OCI-LY3 (cell line): ENCODE data around the gene NPRL2.

Source experiments
- EZH2phosphoT487 ChIP-seq: fragments of 200-600 bp; shearing (Covaris generic); IDR thresholded peaks from 2 replicates; pipeline ENCODE4 v1.6.1; 2018; ENCODE audit warnings: antibody characterized with exemption, mixed run types, low read depth
- TF ChIP-seq, protein P1 (sequence below): fragments of 200-600, 300-600 bp; sonication (generic); IDR thresholded peaks from 2 replicates; pipeline ENCODE4 v1.5.1; 2014; ENCODE audit warnings: antibody characterized with exemption, low read length, low read depth

DNA sequence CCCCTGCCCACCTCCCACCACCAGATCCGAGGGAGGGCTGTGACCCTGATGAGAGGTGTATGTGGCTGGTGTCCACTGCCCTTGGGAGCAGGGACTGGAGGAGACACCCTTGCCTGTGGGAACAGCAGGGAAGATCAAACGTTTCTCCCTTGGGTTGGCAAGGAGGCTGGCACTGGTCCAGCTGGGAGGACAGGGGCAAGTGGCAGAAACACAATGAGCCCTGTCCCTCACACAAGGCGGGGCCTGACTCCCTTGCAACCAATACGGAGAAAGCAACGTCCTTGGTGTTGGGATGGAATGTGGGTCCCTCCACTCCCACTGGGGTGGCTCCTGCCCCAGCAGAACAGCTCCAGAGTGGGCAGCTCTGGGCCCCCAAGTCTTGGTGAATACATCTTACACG, 33.3 kb downstream of the NPRL2 start:
- TF ChIP-seq, protein P1, sequence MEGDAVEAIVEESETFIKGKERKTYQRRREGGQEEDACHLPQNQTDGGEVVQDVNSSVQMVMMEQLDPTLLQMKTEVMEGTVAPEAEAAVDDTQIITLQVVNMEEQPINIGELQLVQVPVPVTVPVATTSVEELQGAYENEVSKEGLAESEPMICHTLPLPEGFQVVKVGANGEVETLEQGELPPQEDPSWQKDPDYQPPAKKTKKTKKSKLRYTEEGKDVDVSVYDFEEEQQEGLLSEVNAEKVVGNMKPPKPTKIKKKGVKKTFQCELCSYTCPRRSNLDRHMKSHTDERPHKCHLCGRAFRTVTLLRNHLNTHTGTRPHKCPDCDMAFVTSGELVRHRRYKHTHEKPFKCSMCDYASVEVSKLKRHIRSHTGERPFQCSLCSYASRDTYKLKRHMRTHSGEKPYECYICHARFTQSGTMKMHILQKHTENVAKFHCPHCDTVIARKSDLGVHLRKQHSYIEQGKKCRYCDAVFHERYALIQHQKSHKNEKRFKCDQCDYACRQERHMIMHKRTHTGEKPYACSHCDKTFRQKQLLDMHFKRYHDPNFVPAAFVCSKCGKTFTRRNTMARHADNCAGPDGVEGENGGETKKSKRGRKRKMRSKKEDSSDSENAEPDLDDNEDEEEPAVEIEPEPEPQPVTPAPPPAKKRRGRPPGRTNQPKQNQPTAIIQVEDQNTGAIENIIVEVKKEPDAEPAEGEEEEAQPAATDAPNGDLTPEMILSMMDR = no peak
- no peak for TF ChIP-seq EZH2phosphoT487
